Activated CD8-positive, alpha-beta memory T cell treated with anti-CD3 and anti-CD28 coated beads for 1 hour (primary cell): ENCODE measurements around the gene SMG5.

Experiments used
- DNase-seq, 2 donors: peaks; one replicate each; pipeline ENCODE4 v3.0.0-alpha.2; 2020; ENCODE audit warnings: low read depth in 1 of 2; ENCODE audit errors: extremely low read depth in 1 of 2

The SMG5 gene

DNA sequence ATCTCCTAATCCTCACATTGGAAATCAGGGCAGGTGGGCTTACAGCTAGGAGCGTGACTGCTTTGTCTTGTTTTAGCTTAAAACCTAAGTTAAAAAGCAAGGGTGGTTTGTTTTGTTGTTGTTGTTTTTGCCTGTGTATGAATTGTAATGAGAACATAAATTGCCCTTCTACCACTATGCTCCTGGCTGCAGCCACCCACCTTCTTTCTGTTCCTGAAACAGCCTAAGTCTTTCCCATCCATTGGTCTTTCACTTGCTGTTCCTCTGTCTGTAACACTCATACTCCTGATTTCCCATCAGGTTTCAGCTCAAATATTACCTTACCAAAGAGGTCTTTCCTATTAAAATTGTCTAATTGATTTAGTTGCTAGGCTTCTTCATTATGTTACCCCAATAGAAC lies 896 bp upstream of the SMG5 start:
- DNase-seq: no peak

GRCh38 chr1:156281693-156282478 lies 739 bp downstream of the SMG5 start:
- no peak for DNase-seq

DNA sequence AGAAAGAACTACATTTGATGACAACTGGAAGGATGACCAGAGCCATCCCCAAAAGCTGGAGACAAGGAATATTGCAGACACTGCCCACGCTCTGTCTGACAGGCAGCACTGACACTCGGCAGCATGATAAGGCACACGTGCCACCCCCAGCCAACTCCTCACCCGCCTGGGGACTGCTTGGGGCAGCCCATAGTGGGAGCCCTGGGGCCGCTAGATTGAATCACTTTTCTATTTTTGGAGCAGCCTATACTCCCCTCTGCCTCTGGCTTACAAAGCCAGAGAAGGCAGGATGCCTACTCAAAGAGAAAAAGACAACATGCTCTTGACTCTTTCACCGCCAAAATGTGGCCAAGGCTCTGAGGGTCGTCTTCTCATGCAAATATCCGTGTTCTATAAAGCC lies 1.3 kb downstream of the SMG5 start:
- no peak for DNase-seq

DNA sequence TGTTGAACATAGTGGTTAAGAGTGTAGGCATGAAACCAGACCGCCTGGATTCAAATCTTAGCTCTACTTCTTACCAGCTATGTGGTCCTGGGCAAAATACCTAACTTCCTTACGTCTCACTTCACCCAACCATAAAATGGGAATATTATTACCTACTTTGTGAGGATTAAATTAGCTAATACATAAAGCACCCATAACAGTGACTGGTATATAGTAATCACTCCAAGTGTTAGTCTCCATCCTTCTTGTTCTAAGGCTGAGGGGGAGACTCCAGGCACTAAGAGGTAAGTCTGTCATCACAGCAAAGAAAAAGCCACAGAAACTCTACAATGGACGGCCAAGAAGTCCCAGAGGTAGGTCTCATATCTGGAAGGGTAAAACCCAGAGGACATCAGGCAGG lies 2.8 kb downstream of the SMG5 start:
- DNase-seq: no peak

DNA sequence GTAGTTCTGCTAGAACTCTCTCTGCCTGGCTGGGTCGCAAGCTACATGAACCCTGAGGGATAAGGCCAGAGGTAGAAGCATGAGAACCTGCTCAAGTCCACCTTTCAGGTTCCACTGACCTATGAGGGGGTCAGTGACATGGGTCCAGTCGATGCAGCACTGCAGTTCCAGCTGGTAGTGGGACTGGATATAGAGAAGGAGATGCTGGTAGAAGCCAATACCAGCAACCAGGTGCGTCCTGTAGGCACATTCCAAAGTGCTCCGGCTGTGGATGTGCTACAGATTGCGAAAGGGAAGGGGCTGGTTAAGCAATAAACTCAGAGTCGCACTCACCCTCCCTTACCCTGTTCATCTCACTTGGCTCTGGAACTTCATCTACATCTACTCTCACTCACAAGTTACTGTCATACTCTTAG lies 5.7 kb downstream of the SMG5 start:
- DNase-seq: no peak

DNA sequence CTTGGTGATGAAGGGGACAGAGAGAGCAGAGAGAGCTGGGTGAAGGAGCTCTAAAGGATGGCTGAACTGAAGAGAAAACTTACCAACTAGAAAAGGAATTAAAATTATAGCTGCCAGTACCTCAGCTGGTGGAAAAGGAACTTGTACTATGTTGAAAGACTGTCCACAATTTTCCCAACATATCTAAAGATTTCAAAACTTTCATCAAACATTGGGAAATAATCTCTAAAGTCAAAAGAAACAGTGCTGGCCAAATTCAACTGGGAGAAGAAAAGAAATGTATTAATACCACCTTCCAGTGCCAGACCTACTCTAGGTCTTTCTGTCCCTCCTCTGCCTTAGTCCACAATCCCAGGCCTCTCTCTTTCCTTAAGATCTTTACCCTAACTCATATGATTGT lies 6.1 kb downstream of the SMG5 start:
- no peak for DNase-seq

- no peak for DNase-seq
Measured at GRCh38 chr1:156270314-156270713, 12.3 kb downstream of the SMG5 start.

DNA sequence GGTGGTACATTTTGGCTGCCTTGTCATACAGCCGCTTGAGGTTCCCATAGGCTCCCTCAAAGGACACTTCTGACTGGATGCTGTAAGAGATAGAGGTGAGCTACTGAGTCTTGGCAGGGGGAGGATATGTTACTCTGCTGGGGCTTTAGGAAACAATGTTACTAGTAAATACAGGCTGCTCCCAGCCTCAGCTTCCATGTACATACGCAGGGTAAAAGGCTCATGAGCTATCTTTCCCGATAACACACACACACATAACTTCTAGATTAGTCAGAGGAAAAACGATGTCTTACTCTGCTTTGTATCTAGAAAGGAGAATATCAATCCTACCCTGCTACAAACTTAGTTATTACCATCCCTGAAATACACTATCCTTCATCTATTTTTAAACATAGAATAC lies 14.3 kb downstream of the SMG5 start:
- no peak for DNase-seq

DNA sequence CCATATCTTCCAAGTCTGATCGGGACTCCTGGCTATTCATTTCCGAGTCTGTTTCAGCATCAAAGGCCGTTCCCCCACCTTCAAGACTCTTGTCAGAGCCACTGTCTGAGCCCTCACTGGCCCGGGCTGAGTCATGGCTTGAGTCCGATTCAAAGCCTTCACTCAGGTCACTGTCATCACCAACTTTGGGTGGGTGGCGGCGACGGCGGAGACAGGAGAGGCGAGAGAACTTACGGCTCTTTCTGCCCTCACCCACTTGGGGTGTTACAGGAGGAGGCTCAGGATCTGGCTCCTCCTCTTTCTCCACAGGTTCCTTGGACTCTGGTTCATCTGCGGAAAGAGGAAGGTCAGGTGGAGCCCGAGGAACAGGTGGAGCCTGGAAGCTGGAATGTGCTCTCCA lies 16.6 kb downstream of the SMG5 start:
- no peak for DNase-seq

DNA sequence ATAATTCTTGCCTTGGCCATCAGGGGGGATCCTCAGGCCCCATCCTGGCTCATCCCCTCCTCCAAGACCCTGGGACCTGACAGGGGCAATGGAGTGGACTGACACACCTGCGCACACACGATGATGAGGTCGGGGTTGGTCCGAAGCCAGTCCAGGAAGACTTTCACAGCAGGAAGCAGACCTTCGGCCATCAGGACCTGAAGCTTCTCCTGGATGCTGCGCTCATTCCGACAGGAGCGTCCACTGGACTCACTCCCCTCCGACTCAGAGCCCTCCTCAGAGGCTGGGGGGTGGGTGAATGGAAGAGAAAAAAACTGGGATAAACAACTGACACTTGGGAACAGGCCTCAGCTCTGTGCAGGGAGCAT lies 19.4 kb downstream of the SMG5 start:
- DNase-seq: no peak

GRCh38 chr1:156262461-156263287 lies 20.0 kb downstream of the SMG5 start:
- DNase-seq: no peak

DNA sequence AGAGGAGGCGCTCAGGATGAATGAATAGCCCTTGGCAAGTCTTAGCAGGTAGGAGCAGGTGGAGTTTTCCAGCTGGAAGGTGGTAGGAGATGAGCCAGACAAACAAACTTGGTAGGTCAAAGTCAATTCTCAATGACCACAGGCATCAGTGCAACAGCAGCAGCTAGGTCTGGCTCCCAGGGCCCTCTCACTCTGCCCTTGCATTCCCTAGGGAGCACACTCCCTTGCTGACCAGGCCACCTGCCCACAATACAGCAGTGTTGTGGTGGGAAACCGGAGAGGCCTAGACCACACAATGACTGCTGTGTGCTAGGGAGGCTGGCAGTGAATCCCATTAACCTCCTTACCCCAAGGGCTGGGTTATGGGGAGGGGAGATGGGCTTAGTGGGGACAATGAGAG lies 21.7 kb downstream of the SMG5 start:
- no peak for DNase-seq

GRCh38 chr1:156259805-156260204 lies 22.8 kb downstream of the SMG5 start:
- DNase-seq: no peak

- DNase-seq: no peak
Measured at GRCh38 chr1:156258859-156259258, 23.8 kb downstream of the SMG5 start.

DNA sequence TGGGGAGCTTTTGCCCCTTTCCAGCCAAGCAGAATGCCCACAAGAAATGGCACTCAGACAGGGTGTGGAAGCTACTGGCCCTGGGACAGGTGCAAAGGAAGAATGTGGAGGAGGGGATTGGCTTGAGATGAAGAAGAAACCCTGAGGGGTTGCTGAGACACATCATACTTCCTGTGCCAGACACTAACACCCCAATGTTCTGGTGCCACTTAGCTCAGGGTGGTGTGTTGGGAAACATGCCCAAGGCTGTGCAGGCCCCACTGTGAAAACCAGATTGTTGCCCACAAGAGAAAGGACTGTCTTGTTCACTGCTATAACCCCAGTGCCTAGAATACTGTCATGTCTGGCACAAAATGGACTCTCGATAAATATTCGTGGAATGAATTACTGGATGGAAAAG lies 24.9 kb downstream of the SMG5 start:
- no peak for DNase-seq

DNA sequence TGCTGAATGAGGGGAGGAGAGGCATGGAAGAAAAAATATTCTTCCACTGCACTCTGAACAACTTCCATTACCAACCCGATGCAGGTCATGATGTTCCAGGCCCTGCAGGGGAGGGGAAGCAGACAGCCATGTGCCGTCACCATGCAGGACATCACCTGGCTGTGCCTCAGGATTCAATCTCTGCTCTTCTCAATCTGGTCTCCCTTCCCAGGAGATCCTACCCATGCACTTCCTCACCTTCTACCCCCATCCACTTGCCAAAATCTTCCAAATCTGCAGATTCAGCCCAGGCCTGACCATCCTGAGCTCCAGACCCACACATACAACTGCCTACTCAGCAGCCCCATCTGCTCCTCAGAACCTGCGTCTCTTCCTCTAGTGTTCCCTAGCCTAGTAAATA lies 29.0 kb downstream of the SMG5 start:
- DNase-seq: no peak

DNA sequence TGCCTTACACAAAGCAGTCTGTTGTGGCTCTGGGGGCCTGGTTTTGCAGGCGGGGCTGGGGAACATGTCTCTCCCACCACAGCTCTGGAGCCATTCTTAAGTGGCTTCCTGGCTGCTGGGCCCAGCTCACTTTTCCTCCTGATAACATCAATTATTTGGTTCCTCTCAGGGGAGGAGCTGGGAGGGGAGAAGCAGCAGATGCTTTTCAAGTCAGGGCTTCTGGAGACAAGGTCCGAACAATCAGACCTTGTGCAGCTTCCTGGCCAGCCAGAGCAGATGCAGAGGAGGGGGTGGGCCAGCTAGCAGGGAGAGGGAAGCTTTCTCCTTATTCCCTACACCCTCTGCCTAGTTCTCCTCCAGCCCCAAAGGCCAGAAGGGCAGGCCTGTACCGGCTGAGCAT lies 31.1 kb downstream of the SMG5 start:
- no peak for DNase-seq

- no peak for DNase-seq
Measured at GRCh38 chr1:156249593-156249992, 33.0 kb downstream of the SMG5 start.

DNA sequence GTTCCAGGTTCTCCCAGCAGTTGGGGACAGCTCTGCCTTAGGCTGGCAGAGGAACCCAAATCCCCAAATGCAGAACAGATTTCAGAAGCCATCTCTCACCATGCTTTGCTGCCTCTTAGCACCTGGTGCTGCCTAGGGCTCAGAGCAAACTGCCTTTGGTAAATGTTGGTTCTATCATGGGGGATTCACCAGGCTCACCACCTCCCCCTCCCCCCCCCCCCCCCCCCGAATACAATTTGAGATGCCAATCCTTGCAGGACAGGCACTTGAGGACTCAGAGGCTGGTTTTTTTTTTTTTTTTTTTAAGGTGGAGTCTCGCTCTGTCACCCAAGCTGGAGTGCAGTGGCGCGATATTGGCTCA lies 34.3 kb downstream of the SMG5 start:
- DNase-seq: no peak

DNA sequence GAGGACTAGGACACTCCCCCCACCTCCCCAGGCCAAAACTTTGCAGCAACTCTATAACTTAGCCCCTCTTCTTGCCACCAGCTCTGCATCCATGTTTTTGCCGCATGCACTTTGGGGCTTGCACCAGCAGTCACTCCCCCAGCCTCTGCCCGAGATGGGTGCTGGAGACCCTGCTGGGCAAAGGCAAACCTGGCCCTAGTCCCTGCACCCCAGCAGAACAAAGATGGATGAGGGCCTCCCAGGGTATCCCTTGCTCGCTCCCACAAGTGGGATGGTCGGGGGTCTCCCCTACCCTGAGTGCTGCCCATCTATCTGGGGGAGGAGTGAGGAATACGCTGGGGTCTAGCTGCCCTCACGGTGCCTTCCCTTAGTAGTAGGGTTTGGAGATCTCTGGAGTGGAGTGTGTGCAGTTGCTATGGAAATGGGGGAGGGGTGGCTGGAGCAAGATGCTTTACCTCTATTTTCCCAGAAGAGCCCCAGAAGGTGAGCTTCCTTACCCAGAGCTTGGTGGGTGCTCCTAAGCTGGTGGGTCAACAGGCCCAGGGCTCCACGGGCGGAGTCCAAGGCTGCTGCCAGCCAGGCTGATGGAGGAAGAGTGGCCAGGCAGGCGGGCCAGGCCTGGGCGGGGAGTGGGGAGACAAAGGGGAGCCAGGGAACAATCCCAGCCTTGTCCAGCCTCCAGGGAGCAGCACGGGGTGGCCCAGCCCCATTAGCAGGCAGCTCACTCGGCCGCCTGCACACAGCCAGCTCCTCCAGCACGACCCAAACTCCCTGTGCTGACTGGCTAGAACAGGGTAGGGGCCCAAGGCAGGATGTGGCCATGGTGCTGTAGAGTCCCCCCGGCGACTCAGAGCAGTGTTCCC lies 34.9 kb downstream of the SMG5 start, which contains the start of gene PAQR6:
TSS of gene PAQR6 (minus strand) at position 597 of the 863 bp plus-strand sequence. CDS start 1,325 bp downstream, outside the sequence.
- DNase-seq: no peak

DNA sequence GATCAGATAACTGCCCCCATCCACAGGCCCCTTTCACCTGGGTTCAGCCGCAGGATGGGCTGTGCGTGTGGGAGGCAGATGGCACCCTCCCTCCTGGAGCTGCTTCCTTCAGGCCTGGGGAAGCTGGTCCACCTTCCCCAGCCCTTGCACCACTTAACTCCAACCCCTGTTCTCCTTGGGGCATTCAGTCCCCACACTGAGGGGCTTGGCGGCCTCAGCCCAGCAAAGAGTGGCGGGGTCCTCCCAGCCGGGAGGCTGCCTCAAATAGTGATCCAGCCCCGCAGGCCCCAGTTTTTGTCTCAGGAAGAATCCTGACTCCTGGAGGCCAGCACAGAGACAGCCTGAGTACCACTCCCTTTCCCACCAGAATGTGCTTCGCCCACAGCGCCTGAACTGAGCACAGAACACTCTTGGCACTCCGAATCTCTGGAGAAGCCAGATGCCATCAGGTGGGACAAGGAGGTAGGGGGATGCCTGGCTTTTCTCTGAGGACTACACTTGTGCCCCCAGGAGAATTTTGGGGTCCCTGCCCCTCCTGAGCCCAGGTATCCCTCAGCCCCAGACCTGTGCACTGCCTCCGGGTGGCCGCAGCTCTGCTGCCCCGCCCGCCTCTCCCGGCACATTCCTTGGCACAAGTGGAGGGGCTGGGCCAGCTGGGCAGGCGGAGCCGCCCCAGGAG lies 35.7 kb downstream of the SMG5 start:
- DNase-seq: no peak
